SH-SY5Y (cell line): ENCODE measurements around the gene MAST4.

Source experiments
- GATA2 ChIP-seq: IDR thresholded peaks from 2 replicates; pipeline ENCODE4 v1.6.1; 2011; ENCODE audit warnings: mild to moderate bottlenecking, low read depth, low read length
- GATA3 ChIP-seq: IDR thresholded peaks from 2 replicates; pipeline ENCODE4 v1.6.1; 2011; ENCODE audit warnings: low read depth, mild to moderate bottlenecking, low read length, moderate library complexity

DNA sequence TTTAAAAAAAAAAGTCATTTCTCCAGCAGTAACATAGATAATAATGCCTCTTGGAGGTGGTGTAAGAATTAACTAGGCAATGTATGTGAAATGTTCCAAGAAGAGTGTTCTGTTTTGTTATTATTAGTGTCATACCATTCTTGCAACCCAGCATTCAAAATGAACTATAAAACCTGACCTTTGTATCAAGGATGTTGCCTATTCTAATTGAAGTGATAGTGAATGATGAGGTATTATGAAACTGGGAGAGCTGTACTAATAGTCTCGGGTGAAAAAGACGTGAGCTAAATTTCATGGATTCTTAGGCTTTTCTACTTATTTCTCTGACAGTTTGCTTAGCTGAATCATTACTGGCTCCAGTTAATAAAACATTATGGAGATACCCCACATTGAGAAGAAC lies 375.8 kb downstream of the MAST4 start:
- TF ChIP-seq GATA2 (no peak), GATA3 (no peak)
